DND-41 (cell line): ENCODE data around the gene TMEM185B.

Experiments used
- ATAC-seq: fragments of 200-7000 bp; cut with Tn5 transposase; 3 replicates; pipeline ENCODE4 v1.9.1; 2021; ENCODE audit warnings: low read depth; ENCODE audit not compliant: insufficient read depth
- DNase-seq: peaks from one replicate; pipeline ENCODE4 v3.0.0-alpha.2; 2020
- H2AFZ ChIP-seq: 2 replicates; pipeline ENCODE4 v1.6.0; 2012; ENCODE audit warnings: low read depth, low read length
- H3K27ac ChIP-seq: 2 replicates; pipeline ENCODE4 v1.5.1; 2012; ENCODE audit warnings: low read length, inconsistent platforms
- H3K27me3 ChIP-seq: fragments of 200-600 bp; sonication (generic); 2 replicates; pipeline ENCODE4 v1.6.0; 2012; ENCODE audit warnings: low read length, mild to moderate bottlenecking, inconsistent platforms; ENCODE audit not compliant: insufficient read depth, poor library complexity
- H3K36me3 ChIP-seq: 2 replicates; pipeline ENCODE4 v1.5.1; 2012; ENCODE audit warnings: low read length, inconsistent platforms; ENCODE audit not compliant: insufficient read depth
- H3K4me1 ChIP-seq: 2 replicates; pipeline ENCODE4 v1.5.1; 2012; ENCODE audit warnings: mild to moderate bottlenecking, low read length; ENCODE audit not compliant: insufficient read depth
- H3K4me2 ChIP-seq: 2 replicates; pipeline ENCODE4 v1.6.0; 2012; ENCODE audit warnings: mild to moderate bottlenecking, moderate library complexity, low read length, inconsistent platforms; ENCODE audit not compliant: insufficient read depth
- H3K4me3 ChIP-seq, 2 experiments: fragments of 200-600 bp in 1 of 2; shearing (Covaris generic) in 1 of 2; 2 replicates each; pipeline ENCODE4 v1.5.1; 2012 to 2016; ENCODE audit warnings: inconsistent platforms in 2 of 2, low read length in 2 of 2, mild to moderate bottlenecking in 2 of 2, low read depth in 1 of 2, moderate library complexity in 1 of 2
- H3K79me2 ChIP-seq: 2 replicates; pipeline ENCODE4 v1.6.0; 2012; ENCODE audit warnings: low read length, inconsistent platforms; ENCODE audit not compliant: insufficient read depth
- H3K9ac ChIP-seq: 2 replicates; pipeline ENCODE4 v1.6.0; 2012; ENCODE audit warnings: low read depth, mild to moderate bottlenecking, inconsistent platforms, low read length, moderate library complexity
- H3K9me3 ChIP-seq: 2 replicates; pipeline ENCODE4 v1.5.1; 2012; ENCODE audit warnings: low read length, moderate library complexity, mild to moderate bottlenecking, inconsistent platforms; ENCODE audit not compliant: insufficient read depth, severe bottlenecking
- H4K20me1 ChIP-seq: 2 replicates; pipeline ENCODE4 v1.6.0; 2012; ENCODE audit warnings: low read length; ENCODE audit not compliant: insufficient read depth
- EZH2 ChIP-seq: IDR thresholded peaks from 3 replicates; pipeline ENCODE4 v1.6.1; 2012; ENCODE audit warnings: borderline replicate concordance, low read depth, mild to moderate bottlenecking, moderate library complexity, low read length, inconsistent platforms; ENCODE audit not compliant: severe bottlenecking
- TF ChIP-seq, protein P1 (sequence below): IDR thresholded peaks from 2 replicates; pipeline ENCODE4 v1.5.1; 2012; ENCODE audit warnings: borderline replicate concordance, low read length, moderate library complexity, mild to moderate bottlenecking; ENCODE audit not compliant: poor library complexity, severe bottlenecking; ENCODE audit errors: extremely low read depth

The TMEM185B gene

DNA sequence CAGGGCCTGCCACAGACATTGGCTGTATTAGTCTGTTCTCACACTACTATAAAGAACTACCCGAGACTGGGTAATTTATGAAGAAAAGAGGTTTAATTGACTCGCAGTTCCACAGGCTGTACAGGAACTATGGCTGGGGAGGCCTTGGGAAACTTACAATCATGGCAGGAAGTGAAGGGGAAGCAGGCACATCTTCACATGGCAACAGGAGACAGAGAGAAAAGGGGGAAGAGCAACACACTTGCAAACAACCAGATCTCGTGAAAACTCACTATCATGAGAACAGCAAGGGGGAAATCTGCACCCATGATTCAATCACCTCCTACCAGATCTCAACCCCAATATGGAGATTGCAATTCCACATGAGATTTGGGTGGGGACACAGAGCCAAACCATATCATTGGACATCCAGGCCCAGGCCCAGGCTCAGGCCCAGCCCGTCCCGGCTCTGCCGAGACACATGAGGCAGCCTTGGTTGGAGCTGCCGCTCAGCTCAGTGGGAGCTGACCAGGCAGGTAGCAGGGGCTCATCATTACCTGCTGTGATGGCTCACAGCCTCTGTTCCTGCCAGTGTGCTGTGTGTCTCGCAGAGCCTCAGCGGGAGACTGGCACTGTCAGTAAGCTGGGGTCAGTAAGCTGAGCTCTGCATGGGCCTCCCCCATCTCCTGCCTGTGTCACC is 20.8 kb upstream of the TMEM185B start:
- Histone ChIP-seq H3K27ac (no peak overlapping the region), H3K9me3 (no peaks in the 10 kb centered on the region), H3K79me2 (no peaks in the 10 kb centered on the region), H2AFZ (no peak overlapping the region), H3K9ac (no peak overlapping the region), H3K4me1 (no peaks in the 10 kb centered on the region), H4K20me1 (no peaks in the 10 kb centered on the region), H3K4me2 (no peak overlapping the region), H3K4me3 (no peak overlapping the region), H3K27me3 (peaks cover 3% of the 10 kb centered on the region), H3K36me3 (no peaks in the 10 kb centered on the region)
- no peak for ATAC-seq
- no peak for DNase-seq
- TF ChIP-seq, protein P1, sequence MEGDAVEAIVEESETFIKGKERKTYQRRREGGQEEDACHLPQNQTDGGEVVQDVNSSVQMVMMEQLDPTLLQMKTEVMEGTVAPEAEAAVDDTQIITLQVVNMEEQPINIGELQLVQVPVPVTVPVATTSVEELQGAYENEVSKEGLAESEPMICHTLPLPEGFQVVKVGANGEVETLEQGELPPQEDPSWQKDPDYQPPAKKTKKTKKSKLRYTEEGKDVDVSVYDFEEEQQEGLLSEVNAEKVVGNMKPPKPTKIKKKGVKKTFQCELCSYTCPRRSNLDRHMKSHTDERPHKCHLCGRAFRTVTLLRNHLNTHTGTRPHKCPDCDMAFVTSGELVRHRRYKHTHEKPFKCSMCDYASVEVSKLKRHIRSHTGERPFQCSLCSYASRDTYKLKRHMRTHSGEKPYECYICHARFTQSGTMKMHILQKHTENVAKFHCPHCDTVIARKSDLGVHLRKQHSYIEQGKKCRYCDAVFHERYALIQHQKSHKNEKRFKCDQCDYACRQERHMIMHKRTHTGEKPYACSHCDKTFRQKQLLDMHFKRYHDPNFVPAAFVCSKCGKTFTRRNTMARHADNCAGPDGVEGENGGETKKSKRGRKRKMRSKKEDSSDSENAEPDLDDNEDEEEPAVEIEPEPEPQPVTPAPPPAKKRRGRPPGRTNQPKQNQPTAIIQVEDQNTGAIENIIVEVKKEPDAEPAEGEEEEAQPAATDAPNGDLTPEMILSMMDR = no peak
- TF ChIP-seq EZH2 = no peak

DNA sequence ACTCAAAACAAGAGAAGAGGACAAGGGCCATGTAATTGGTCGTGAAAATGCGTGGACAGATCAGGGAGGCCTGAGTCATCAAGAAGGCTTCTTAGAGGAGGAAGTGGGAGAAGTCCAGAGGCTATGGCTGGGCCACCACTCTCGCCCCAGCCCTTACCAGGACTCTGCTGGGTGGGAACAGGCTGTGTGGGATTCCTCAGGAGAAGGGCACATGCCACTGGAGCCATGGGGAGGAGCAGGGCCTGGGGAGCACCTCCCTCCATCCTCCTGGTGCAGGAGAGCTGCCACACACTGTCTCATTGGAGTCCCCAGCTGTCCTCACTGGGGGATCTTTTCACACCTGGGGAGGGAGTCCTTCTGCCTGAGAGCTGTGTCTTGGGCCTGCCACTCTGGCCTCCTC is 20.0 kb upstream of the TMEM185B start:
- no peak for ATAC-seq
- Histone ChIP-seq H3K27ac (no peak overlapping the region), H3K4me3 (no peak overlapping the region), H3K36me3 (no peaks in the 10 kb centered on the region), H3K4me2 (no peak overlapping the region), H2AFZ (no peak overlapping the region), H4K20me1 (no peaks in the 10 kb centered on the region), H3K4me1 (no peaks in the 10 kb centered on the region), H3K9me3 (no peaks in the 10 kb centered on the region), H3K9ac (no peak overlapping the region), H3K27me3 (peaks cover 3% of the 10 kb centered on the region), H3K79me2 (no peaks in the 10 kb centered on the region)
- no peak for DNase-seq
- TF ChIP-seq, protein P1 = no peak
- TF ChIP-seq EZH2 = no peak

- Histone ChIP-seq H3K27me3 (no peaks in the 10 kb centered on the region), H3K79me2 (no peaks in the 10 kb centered on the region), H3K27ac (no peak overlapping the region), H3K4me3 (no peak overlapping the region), H3K4me1 (no peaks in the 10 kb centered on the region), H3K9me3 (no peaks in the 10 kb centered on the region), H2AFZ (no peak overlapping the region), H3K9ac (no peak overlapping the region), H4K20me1 (no peaks in the 10 kb centered on the region), H3K36me3 (no peaks in the 10 kb centered on the region), H3K4me2 (no peak overlapping the region)
- ATAC-seq (no peak), DNase-seq (no peak)
- TF ChIP-seq EZH2 = no peak
- TF ChIP-seq, protein P1 = no peak
These were observed 18.5 kb upstream of the TMEM185B start for GRCh38 chr2:120241684-120242083.

- TF ChIP-seq, protein P1 = no peak
- TF ChIP-seq EZH2 = no peak
These were observed 17.8 kb upstream of the TMEM185B start for GRCh38 chr2:120240901-120241429.

More at GRCh38 chr2:120240901-120241429, 17.8 kb upstream of the TMEM185B start:
- Histone ChIP-seq H3K9me3 (no peaks in the 10 kb centered on the region), H3K4me2 (no peak overlapping the region), H3K36me3 (no peaks in the 10 kb centered on the region), H4K20me1 (no peaks in the 10 kb centered on the region), H3K4me3 (no peak overlapping the region), H2AFZ (no peak overlapping the region), H3K9ac (no peak overlapping the region), H3K27ac (no peak overlapping the region), H3K79me2 (no peaks in the 10 kb centered on the region), H3K4me1 (no peaks in the 10 kb centered on the region), H3K27me3 (no peaks in the 10 kb centered on the region)
- DNase-seq = no peak
- ATAC-seq = no peak
